GM18909 (cell line): Measurements from ENCODE around the gene KRT12.
"Not testable (repeated sequence)": the region's sequence is repeated elsewhere in the genome, so short reads cannot be mapped to it uniquely, and the experiment has no call there.

Experiments
- ATAC-seq: cut with Tn5 transposase; IDR thresholded peaks from one replicate; pipeline ENCODE4 v1.9.1; 2021; ENCODE audit warnings: mild to moderate bottlenecking; ENCODE audit not compliant: unreplicated experiment, poor library complexity

KRT12 gene

GRCh38 chr17:40818733-40819527 lies 48.1 kb downstream of the KRT12 start:
- peak; percentile 76 for ATAC-seq

DNA sequence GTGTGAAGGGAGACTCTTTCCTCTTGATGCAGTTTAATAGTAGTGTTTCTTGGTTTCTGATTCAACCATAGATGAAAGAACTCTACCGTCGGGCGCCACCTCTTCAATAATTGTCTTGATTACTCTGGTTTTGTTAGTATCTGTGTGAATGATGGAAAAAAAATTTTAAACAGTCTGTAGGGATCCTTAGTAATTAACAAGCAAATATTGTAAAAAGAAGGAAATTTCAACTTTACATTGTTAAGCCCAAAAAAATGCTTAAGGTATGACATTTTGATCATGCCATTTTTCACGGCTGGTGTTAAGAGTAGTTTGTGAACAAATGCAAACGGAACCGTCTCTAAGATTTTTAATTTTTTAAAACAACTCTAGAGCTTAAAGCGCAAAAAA lies 48.7 kb downstream of the KRT12 start:
- ATAC-seq = no peak

DNA sequence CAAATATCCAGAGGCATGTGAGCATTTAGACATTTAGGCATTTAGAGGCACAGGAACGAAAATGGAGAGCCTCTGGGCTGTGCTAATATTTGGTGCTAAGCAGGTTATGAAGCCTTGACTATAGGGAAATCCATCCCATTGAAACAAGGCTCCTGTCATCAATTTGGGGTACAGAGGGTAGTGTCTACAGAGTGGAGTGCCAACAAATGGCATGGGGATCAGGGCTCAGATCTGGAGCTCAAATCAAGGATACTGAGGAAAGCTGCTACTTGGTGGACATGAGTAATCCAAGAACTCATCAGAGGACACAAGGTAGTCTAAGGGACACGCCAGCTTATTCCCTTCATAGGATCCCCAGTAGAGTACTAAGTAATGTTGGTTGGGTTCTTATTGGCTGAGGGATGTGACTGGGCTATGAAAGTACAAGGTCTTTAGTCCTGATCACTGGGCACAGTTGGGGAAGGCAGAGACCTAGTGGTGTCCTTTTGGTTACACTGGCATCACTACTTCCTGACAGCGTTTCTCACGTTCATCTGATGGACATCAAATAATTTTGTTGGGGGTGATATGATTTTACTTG lies 49.8 kb downstream of the KRT12 start:
- no peak for ATAC-seq

DNA sequence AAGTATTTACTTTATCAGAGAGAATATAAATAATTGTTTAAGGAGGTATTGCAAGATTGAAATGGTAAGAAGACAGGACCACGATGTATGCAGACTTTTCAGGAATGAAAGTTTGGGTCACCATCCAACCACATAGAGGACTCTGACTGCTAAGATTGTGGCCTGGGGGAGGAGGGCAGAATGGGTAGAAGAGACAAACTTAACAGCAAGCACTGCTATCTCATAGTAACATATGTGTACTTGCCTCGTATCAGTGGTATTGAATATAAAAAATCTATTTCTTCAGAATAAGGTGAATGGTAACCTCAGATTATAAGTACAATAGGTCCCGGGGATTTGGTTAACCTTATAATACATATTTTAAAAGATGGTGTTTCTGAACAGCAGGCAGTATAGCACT lies 50.5 kb downstream of the KRT12 start:
- ATAC-seq = no peak

DNA sequence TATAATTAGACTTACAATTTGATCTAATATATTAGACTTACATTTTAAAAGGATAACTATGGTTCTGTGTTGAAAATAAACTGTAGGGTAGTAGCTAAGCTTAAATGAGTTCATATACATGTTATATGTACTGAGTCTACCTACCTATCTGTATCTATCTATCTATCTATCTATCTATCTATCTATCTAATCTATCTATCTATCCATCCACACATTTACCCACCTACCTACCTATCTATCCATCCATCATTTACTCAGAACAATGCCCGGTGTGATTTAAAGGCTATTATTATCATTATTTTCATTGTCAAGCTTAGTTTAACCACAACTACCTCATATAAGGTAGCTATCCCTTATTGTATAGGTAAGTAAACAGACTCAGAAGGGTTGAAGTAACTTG lies 51.6 kb downstream of the KRT12 start:
- no peak for ATAC-seq

DNA sequence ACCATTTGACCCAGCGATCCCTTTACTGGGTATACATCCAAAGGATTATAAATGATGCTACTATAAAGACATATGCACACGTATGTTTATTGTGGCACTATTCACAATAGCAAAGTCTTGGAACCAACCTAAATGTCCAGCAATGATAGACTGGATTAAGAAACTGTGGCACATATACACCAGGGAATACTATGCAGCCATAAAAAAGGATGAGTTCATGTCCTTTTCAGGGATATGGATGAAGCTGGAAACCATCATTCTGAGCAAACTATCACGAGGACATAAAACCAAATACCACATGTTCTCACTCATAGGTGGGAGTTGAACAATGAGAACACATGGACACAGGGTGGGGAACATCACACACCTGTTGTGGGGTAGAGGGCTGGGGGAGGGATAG lies 52.4 kb downstream of the KRT12 start:
- ATAC-seq = not testable (repeated sequence)

GRCh38 chr17:40813804-40814203 lies 53.2 kb downstream of the KRT12 start:
- ATAC-seq = no peak

DNA sequence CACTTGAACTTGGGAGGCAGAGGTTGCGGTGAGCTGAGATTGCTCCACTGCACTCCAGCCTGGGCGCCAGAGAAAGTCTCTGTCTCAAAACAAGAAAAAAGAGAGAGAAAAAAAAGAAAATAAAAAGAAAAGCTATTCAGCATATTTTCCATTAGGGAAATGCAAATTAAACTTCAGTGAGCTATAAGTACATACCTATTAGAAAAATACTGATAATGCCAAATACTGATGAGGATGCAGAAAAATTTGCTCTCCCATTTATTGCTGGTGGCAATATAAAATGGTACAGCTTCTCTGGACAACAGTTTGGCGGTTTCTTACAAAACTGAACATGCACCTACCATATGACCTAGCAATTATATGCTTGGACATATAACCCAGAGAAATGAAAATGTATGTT lies 54.4 kb downstream of the KRT12 start:
- ATAC-seq = no peak
